ENCODE measurements around the gene MAP4.

Gene MAP4

DNA sequence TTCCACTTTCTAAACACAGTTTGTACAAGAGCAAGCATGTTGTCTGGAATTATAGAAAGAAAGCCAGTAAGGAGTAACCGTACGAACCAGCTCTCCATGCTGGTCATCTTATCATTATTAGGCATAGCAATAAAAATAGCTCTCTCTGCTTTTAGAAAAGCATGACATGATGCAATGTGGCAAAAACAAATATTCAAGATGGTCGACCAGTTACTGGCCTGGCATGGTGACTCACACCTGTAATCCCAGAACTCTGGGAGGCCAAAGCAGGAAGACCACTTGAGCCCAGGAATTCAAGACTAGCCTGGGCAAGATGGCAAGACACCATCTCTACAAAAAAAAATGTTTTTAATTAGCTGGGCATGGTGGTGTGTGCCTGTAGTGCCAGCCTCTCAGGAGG, 2.6 kb upstream of the MAP4 start:
- TF ChIP-seq TOX (CRISPR knock-in tag; IDR thresholded peaks at IDR 0.05; ENCODE audit: borderline replicate concordance) (no peak), SNAI2 (CRISPR knock-in tag; IDR thresholded peaks at IDR 0.05) (no peak), CSDC2 (CRISPR knock-in tag; IDR thresholded peaks at IDR 0.05) (no peak), ZNF565 (CRISPR knock-in tag; conservative IDR thresholded peaks at IDR 0.05; ENCODE audit: low read depth) (no peak), TCF4 (CRISPR knock-in tag; IDR thresholded peaks at IDR 0.05; ENCODE audit: borderline replicate concordance) (no peak), GLIS3 (CRISPR knock-in tag; IDR thresholded peaks at IDR 0.05) (no peak), ZNF8 (CRISPR knock-in tag; IDR thresholded peaks at IDR 0.05) (no peak), ZFP3 (CRISPR knock-in tag; IDR thresholded peaks at IDR 0.05) (no peak), POU6F1 (CRISPR knock-in tag; IDR thresholded peaks at IDR 0.05; ENCODE audit: borderline replicate concordance, low read depth) (no peak), ZFP30 (CRISPR knock-in tag; IDR thresholded peaks at IDR 0.05) (no peak), ZNF70 (CRISPR knock-in tag; IDR thresholded peaks at IDR 0.05) (no peak), ARNTL (CRISPR knock-in tag; IDR thresholded peaks at IDR 0.05; ENCODE audit: borderline replicate concordance, low read depth) (no peak), RARB (CRISPR knock-in tag; IDR thresholded peaks at IDR 0.05) (no peak), BACH2 (CRISPR knock-in tag; IDR thresholded peaks at IDR 0.05; ENCODE audit: borderline replicate concordance) (no peak), ISL1 (CRISPR knock-in tag; IDR thresholded peaks at IDR 0.05) (no peak), PPARA (CRISPR knock-in tag; IDR thresholded peaks at IDR 0.05; ENCODE audit: borderline replicate concordance) (no peak), TSHZ2 (CRISPR knock-in tag; IDR thresholded peaks at IDR 0.05) (no peak), ZC3H10 (CRISPR knock-in tag; IDR thresholded peaks at IDR 0.05) (no peak)
- TF ChIP-seq, protein P1, sequence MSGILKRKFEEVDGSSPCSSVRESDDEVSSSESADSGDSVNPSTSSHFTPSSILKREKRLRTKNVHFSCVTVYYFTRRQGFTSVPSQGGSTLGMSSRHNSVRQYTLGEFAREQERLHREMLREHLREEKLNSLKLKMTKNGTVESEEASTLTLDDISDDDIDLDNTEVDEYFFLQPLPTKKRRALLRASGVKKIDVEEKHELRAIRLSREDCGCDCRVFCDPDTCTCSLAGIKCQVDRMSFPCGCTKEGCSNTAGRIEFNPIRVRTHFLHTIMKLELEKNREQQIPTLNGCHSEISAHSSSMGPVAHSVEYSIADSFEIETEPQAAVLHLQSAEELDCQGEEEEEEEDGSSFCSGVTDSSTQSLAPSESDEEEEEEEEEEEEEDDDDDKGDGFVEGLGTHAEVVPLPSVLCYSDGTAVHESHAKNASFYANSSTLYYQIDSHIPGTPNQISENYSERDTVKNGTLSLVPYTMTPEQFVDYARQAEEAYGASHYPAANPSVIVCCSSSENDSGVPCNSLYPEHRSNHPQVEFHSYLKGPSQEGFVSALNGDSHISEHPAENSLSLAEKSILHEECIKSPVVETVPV (CRISPR knock-in tag; IDR thresholded peaks at IDR 0.05): no peak
- TF ChIP-seq, protein P2, sequence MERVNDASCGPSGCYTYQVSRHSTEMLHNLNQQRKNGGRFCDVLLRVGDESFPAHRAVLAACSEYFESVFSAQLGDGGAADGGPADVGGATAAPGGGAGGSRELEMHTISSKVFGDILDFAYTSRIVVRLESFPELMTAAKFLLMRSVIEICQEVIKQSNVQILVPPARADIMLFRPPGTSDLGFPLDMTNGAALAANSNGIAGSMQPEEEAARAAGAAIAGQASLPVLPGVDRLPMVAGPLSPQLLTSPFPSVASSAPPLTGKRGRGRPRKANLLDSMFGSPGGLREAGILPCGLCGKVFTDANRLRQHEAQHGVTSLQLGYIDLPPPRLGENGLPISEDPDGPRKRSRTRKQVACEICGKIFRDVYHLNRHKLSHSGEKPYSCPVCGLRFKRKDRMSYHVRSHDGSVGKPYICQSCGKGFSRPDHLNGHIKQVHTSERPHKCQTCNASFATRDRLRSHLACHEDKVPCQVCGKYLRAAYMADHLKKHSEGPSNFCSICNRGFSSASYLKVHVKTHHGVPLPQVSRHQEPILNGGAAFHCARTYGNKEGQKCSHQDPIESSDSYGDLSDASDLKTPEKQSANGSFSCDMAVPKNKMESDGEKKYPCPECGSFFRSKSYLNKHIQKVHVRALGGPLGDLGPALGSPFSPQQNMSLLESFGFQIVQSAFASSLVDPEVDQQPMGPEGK (CRISPR knock-in tag; IDR thresholded peaks at IDR 0.05; ENCODE audit: borderline replicate concordance): no peak
- ATAC-seq: no peak; the same call in 2 of the 3 replicates

GRCh38 chr3:48015431-48016180, 610 bp downstream of the MAP4 start:
- ATAC-seq: peak; percentile 79
- no peak for TF ChIP-seq ESRRG (CRISPR knock-in tag; IDR thresholded peaks at IDR 0.05)
- TF ChIP-seq, protein P3, sequence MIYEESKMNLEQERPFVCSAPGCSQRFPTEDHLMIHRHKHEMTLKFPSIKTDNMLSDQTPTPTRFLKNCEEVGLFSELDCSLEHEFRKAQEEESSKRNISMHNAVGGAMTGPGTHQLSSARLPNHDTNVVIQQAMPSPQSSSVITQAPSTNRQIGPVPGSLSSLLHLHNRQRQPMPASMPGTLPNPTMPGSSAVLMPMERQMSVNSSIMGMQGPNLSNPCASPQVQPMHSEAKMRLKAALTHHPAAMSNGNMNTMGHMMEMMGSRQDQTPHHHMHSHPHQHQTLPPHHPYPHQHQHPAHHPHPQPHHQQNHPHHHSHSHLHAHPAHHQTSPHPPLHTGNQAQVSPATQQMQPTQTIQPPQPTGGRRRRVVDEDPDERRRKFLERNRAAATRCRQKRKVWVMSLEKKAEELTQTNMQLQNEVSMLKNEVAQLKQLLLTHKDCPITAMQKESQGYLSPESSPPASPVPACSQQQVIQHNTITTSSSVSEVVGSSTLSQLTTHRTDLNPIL (CRISPR knock-in tag; IDR thresholded peaks at IDR 0.05; ENCODE audit: low read depth): no peak
- peak; percentile 54 for TF ChIP-seq ISL1 (CRISPR knock-in tag; IDR thresholded peaks at IDR 0.05)
- TF ChIP-seq ZFP3 (CRISPR knock-in tag; IDR thresholded peaks at IDR 0.05): no peak
- no peak for TF ChIP-seq ZNF565 (CRISPR knock-in tag; conservative IDR thresholded peaks at IDR 0.05; ENCODE audit: low read depth)
- TF ChIP-seq ARNTL (CRISPR knock-in tag; IDR thresholded peaks at IDR 0.05; ENCODE audit: borderline replicate concordance, low read depth): no peak
- no peak for TF ChIP-seq POU6F1 (CRISPR knock-in tag; IDR thresholded peaks at IDR 0.05; ENCODE audit: borderline replicate concordance, low read depth)
- TF ChIP-seq PPARA (CRISPR knock-in tag; IDR thresholded peaks at IDR 0.05; ENCODE audit: borderline replicate concordance): no peak
- TF ChIP-seq ZFP30 (CRISPR knock-in tag; IDR thresholded peaks at IDR 0.05): no peak
- TF ChIP-seq TSHZ2 (CRISPR knock-in tag; IDR thresholded peaks at IDR 0.05): no peak
- TF ChIP-seq ZC3H10 (CRISPR knock-in tag; IDR thresholded peaks at IDR 0.05): peak; percentile 79; the same call in 1 of the 2 replicates
- TF ChIP-seq GLIS3 (CRISPR knock-in tag; IDR thresholded peaks at IDR 0.05): no peak
- TF ChIP-seq, protein P1 (CRISPR knock-in tag; IDR thresholded peaks at IDR 0.05): 0 out of 2 replicates have a peak, but pooled peaks have one; percentile 50
